Adrenal gland (tissue), 12 donors: ENCODE measurements around the gene HDGF. TPM values are rescaled to one million over a fixed set of nuclear protein-coding genes. Genes with fewer than 3 reads are reported as not detected.

Experiments
- DNase-seq, 7 donors: peaks; one replicate each; pipeline ENCODE4 v3.0.0-alpha.2; 2019 to 2020
- H3K27ac ChIP-seq, 5 donors: fragments of 200-600 bp; sonication (generic) in 4 of 5; 1 replicate in 3 of 5; 2 replicates in 2 of 5; pipeline versions ENCODE4 v1.5.1 to v1.8.0; 2016 to 2020; ENCODE audit warnings: mild to moderate bottlenecking in 1 of 5
- H3K27me3 ChIP-seq: fragments of 200-600 bp; 2 replicates; pipeline ENCODE4 v1.8.0; 2021
- H3K36me3 ChIP-seq, 2 donors: fragments of 200-600 bp; replicated peaks in 1 of 2; 1 replicate in 1 of 2; 2 replicates in 1 of 2; pipeline versions ENCODE4 v1.5.1 to v1.8.0; 2018 to 2022
- H3K4me1 ChIP-seq, 2 donors: fragments of 200-600 bp; replicated peaks in 1 of 2; 1 replicate in 1 of 2; 2 replicates in 1 of 2; pipeline versions ENCODE4 v1.5.1 to v1.8.0; 2018 to 2021
- H3K4me3 ChIP-seq, 4 donors: fragments of 200-600 bp; sonication (generic) in 3 of 4; one replicate each; pipeline ENCODE4 v1.5.1; 2016 to 2018
- H3K9me3 ChIP-seq, 3 donors: fragments of 200-600 bp; sonication (generic) in 1 of 3; replicated peaks in 1 of 3; 1 replicate in 2 of 3; 2 replicates in 1 of 3; pipeline versions ENCODE4 v1.5.1 to v1.8.0; 2016 to 2021
- CTCF ChIP-seq, 6 experiments: fragments of 450-650 bp in 4 of 6; fragments of 200-600 bp in 2 of 6; sonication (generic) in 1 of 6; IDR thresholded peaks; 1 replicate in 5 of 6; 2 replicates in 1 of 6; pipeline versions ENCODE4 v1.5.1 to v1.8.0; 2016 to 2021; ENCODE audit warnings: antibody characterized with exemption in 6 of 6, mild to moderate bottlenecking in 2 of 6, moderate library complexity in 1 of 6
- POLR2A ChIP-seq, 2 donors: fragments of 450-650 bp; IDR thresholded peaks; one replicate each; pipeline ENCODE4 v1.6.1; 2017; ENCODE audit warnings: antibody characterized with exemption in 2 of 2, mild to moderate bottlenecking in 2 of 2, moderate library complexity in 1 of 2
- WGBS, 4 donors: extraction: QIAGEN DNeasy Blood & Tissue Kit in 2 of 4; methylation state at CpG; one replicate each; pipeline versions ENCODE4 v1.1.5 to v1.1.7; 2013 to 2017; 5-methylcytosine and 5-hydroxymethylcytosine counted together
- intact Hi-C, 2 donors: fragments of 100-400 bp; cut with DNase I; formaldehyde crosslinking; loops; one replicate each; pipeline versions ENCODE4 v1.14.1 to v1.15.0; 2022 to 2023
- polyA plus RNA-seq, 3 donors: library from polyadenylated mRNA; stranded (reverse); fragments of 200-250 nt in 2 of 3; fragments of 350-450 nt in 1 of 3; fragmentation: Illumina TruSeq in 1 of 3; extraction: RNeasy Lipid Tissue Mini Kit (QIAGEN cat#74804) in 1 of 3; gene quantifications; one replicate each; pipeline ENCODE4 v1.2.3, GENCODE V29; 2013 to 2014
- total RNA-seq, 9 donors: library from RNA; depleted of rRNA in 4 of 9; stranded (reverse); fragments of >200 nt in 4 of 9; fragments of 120-200 nt in 1 of 9; fragmentation: NEBNext Ultra II Directional in 1 of 9; extraction: Animal tissue kit (Norgen Biotek cat#: 25700) in 1 of 9; gene quantifications; one replicate each; pipeline versions ENCODE4 v1.1.0 to v1.2.4, GENCODE V29; 2013 to 2023
- donor health status: healthy with polysubstance abuse.
- donor health status: Bipolar disorder and iron deficiency.
- donor health status: DM: yes; HTN: yes; CAD: no.
- donor health status: DM: no; HTN: no; CAD: no.
- donor health status: DM: no; HTN: no; CAD: no.
- donor health status: DM: yes; HTN: yes; CAD: no.

The HDGF gene
- total and polyA plus RNA-seq, 12 donors, result 62.0 to 199 (median 141) TPM

- intact Hi-C loops, result no loop called here
- Histone ChIP-seq H3K4me1 (peaks cover 27 to 58% of the 10 kb centered on the region in 2 donors), H3K27me3 (no peaks in the 10 kb centered on the region), H3K36me3 (peaks cover 0 to 3% of the 10 kb centered on the region in 2 donors), H3K9me3 (no peaks in the 10 kb centered on the region), H3K27ac (no peak overlapping the region), H3K4me3 (no peak overlapping the region)
- no peak for DNase-seq
- TF ChIP-seq CTCF (IDR thresholded peaks at IDR 0.05) (no peak), POLR2A (IDR thresholded peaks at IDR 0.05) (no peak)
- 38 to 67% (median 47%) methylated on average over 1 of the region's 1 CpG for WGBS, 4 donors
Measured at GRCh38 chr1:156777573-156777972, 26.1 kb upstream of the HDGF start.

- H3K4me1 ChIP-seq, result peaks cover 22 to 58% of the 10 kb centered on the region in 2 donors
- no peaks in the 10 kb centered on the region for H3K36me3 ChIP-seq
- intact Hi-C loops, result no loop called here
- H3K27me3 ChIP-seq, result no peaks in the 10 kb centered on the region
- no peaks in the 10 kb centered on the region for H3K9me3 ChIP-seq
- peak overlapping the region in 1 of 5 donors; percentile 47 for H3K27ac ChIP-seq
- 71 to 80% (median 75%) methylated on average over 4 of the region's 4 CpGs for WGBS, 4 donors
- peak in 1 of 7 donors; percentile 41 for DNase-seq
- TF ChIP-seq POLR2A (IDR thresholded peaks at IDR 0.05) (no peak), CTCF (IDR thresholded peaks at IDR 0.05) (no peak)
- no peak overlapping the region for H3K4me3 ChIP-seq
Measured at GRCh38 chr1:156776942-156777341, 25.5 kb upstream of the HDGF start.

GRCh38 chr1:156775799-156776198 lies 24.3 kb upstream of the HDGF start:
- no peak overlapping the region for H3K4me3 ChIP-seq

GRCh38 chr1:156773607-156774006 lies 22.1 kb upstream of the HDGF start:
- Histone ChIP-seq H3K4me3 (no peak overlapping the region), H3K9me3 (no peaks in the 10 kb centered on the region), H3K36me3 (no peaks in the 10 kb centered on the region), H3K4me1 (peaks cover 15 to 78% of the 10 kb centered on the region in 2 donors), H3K27ac (peak overlapping the region in 3 of 5 donors; percentile 1 to 49 (median 46)), H3K27me3 (no peaks in the 10 kb centered on the region)
- no peak for DNase-seq
- TF ChIP-seq POLR2A (IDR thresholded peaks at IDR 0.05) (no peak), CTCF (IDR thresholded peaks at IDR 0.05) (peak in 2 of 6 experiments; percentile 11 to 12)
- intact Hi-C loops, result no loop called here
- 89 to 96% (median 90%) methylated on average over 3 of the region's 3 CpGs for WGBS, 4 donors

More at GRCh38 chr1:156775799-156776198, 24.3 kb upstream of the HDGF start:
- TF ChIP-seq POLR2A (IDR thresholded peaks at IDR 0.05) (no peak), CTCF (IDR thresholded peaks at IDR 0.05) (no peak)
- intact Hi-C loops, result no loop called here
- DNase-seq, result peak in 1 of 7 donors; percentile 45
- Histone ChIP-seq H3K27me3 (no peaks in the 10 kb centered on the region), H3K27ac (peak overlapping the region in 1 of 5 donors; percentile 47), H3K9me3 (no peaks in the 10 kb centered on the region), H3K4me1 (peaks cover 11 to 58% of the 10 kb centered on the region in 2 donors), H3K36me3 (no peaks in the 10 kb centered on the region)
- 75 to 79% (median 77%) methylated on average over 5 of the region's 5 CpGs for WGBS, 4 donors
